Measurements from ENCODE around the gene AP1S1. TPM values are rescaled to one million over a fixed set of nuclear protein-coding genes. Genes with fewer than 3 reads are reported as not detected.

Gene AP1S1
- total RNA-seq, 3 donors from 2014 or later: 32.3 to 83.6 (median 63.9) TPM

DNA sequence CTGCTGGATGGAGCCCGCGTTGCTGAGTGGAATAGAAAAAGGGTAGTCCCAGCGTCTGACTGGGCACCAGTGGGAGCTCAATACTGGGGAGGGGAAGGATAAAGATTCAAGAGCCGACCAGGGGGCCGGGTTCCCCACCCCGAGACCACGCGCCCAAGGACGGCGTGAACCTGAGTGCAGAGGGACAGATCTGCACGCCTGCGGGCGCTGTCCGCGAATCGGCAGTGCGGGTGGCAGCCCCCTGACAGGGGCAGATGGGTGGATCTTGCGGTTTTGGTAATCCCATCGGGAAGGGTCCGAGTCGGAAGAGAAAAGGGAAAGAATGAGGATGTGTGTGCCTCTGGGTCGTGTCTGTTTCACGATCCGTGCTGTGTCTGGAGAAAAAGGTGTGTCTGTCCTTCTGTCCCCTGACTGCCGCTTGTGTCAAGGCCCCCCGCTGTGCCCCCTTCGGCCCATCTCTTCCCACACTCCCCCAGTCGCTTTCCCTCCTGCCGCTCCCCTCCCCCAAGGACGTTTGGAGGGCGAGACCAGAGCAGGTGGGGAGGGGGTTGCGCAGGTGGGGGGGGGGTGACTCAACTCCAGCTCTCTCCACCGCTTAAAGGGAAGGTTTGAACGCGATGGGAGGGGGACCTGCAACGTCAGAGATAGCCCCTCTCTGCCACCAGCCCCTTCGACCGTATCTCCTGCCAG lies 11.8 kb downstream of the AP1S1 start:
- Histone ChIP-seq H3K9me3 (no peaks in the 10 kb centered on the region), H3K4me1 (ENCODE audit: low read depth) (peaks cover 41% of the 10 kb centered on the region), H3K36me3 (ENCODE audit: low read depth) (no peaks in the 10 kb centered on the region), H3K4me3 (no peak overlapping the region)
- TF ChIP-seq, protein P1, sequence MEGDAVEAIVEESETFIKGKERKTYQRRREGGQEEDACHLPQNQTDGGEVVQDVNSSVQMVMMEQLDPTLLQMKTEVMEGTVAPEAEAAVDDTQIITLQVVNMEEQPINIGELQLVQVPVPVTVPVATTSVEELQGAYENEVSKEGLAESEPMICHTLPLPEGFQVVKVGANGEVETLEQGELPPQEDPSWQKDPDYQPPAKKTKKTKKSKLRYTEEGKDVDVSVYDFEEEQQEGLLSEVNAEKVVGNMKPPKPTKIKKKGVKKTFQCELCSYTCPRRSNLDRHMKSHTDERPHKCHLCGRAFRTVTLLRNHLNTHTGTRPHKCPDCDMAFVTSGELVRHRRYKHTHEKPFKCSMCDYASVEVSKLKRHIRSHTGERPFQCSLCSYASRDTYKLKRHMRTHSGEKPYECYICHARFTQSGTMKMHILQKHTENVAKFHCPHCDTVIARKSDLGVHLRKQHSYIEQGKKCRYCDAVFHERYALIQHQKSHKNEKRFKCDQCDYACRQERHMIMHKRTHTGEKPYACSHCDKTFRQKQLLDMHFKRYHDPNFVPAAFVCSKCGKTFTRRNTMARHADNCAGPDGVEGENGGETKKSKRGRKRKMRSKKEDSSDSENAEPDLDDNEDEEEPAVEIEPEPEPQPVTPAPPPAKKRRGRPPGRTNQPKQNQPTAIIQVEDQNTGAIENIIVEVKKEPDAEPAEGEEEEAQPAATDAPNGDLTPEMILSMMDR (IDR thresholded peaks at IDR 0.05): no peak
- DNase-seq (no peak), ATAC-seq (no peak)
- intact Hi-C loops (cut with DNase I, micrococcal nuclease): no loop called here

DNA sequence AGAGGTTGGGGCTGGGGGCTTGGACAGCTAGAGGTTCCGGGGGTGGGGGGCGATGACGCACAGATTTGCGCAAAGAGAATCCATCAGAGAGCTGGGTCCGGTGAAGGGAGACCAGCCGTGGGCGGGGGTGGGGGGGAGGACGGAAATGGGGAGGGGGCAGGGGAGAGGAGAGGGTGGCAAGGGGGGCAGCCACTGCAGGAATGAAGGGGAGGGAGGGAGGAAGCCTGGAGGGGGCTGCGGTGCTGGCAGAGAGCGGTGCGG lies 12.3 kb downstream of the AP1S1 start:
- H3K9me3 ChIP-seq: no peaks in the 10 kb centered on the region
- intact Hi-C loops (cut with DNase I, micrococcal nuclease): no loop called here
- ATAC-seq (no peak), DNase-seq (no peak)
- TF ChIP-seq, protein P1 (IDR thresholded peaks at IDR 0.05): no peak
- H3K4me1 ChIP-seq (ENCODE audit: low read depth): peaks cover 41% of the 10 kb centered on the region
- H3K4me3 ChIP-seq: no peak overlapping the region
- no peaks in the 10 kb centered on the region for H3K36me3 ChIP-seq (ENCODE audit: low read depth)

DNA sequence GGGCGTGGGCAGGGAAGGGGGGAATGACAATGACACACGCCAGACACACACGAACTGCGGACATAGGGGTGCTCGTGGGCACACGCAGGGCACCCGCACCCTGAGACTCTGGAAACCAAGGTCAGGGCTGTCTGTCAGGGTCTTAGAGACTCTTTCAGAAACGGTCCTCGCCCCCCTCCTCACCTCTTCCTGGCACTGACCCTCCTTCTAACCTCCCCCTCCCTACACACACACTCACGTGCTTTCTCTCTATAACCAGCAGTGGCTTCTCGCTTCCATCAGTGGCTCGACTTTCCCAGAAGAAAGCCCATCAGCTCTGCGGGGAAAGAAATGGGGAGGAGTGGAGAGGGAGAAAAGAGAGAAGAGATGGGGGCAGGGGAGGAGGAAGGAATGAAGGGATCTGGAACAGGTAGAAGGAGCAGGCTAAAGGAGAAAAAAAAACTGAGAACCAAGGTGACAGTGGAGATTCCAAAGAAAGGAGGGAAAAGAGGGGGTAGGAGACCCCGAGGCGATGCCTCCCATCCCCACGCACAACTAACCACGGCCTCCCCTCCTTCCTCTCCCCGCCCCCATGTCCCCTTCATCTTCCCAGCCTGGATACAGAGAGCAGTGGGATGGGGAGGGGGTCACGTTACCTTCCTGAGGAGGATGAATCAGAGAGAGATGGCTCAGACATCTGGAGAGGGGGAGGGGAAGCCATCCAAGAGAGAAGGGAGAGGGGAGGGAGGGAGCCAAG lies 12.8 kb downstream of the AP1S1 start:
- TF ChIP-seq, protein P1 (IDR thresholded peaks at IDR 0.05): no peak
- ATAC-seq: no peak
- no peaks in the 10 kb centered on the region for H3K9me3 ChIP-seq
- intact Hi-C loops (cut with DNase I, micrococcal nuclease): no loop called here
- no peaks in the 10 kb centered on the region for H3K36me3 ChIP-seq (ENCODE audit: low read depth)
- no peak overlapping the region for H3K4me3 ChIP-seq
- peaks cover 43% of the 10 kb centered on the region for H3K4me1 ChIP-seq (ENCODE audit: low read depth)
- DNase-seq: no peak

DNA sequence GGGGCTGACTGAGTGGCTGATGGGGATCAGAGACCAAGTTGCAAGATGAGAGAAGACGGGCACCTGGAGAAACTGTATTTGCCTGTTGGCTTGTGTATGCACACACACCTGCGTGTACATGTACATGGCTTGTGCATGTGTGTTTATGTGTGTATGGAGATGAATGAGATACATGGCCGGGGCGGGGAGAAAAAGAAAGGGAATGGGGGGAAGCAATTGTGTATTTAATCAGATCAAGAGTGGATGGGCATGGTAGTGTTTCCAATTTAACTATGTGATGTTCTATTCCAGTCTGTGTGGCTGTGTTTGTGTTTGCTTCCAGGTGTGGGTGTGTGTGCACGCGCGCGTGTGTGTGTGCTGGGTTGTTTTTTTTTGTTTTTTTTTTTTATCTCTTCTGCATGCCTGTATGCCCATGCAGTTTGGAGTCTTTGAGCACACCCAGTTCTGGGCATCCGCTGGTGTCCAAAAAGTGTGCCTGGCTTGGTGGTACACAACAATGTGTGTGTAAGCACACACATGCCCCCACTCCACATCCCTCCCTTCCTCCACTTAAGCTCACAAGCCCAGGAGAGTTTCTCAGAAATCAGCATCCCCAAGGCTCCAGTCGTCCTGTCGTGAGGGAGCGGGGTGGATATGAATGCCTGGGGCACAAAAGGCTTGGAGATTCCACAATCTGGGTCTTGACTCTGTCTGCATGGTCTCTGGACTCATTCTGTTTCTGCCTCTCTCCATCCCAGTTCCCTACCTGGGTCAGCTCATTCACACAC lies 13.6 kb downstream of the AP1S1 start:
- TF ChIP-seq, protein P1 (IDR thresholded peaks at IDR 0.05): no peak
- Histone ChIP-seq H3K4me1 (ENCODE audit: low read depth) (peaks cover 44% of the 10 kb centered on the region), H3K9me3 (no peaks in the 10 kb centered on the region), H3K4me3 (no peak overlapping the region), H3K36me3 (ENCODE audit: low read depth) (no peaks in the 10 kb centered on the region)
- intact Hi-C loops (cut with DNase I, micrococcal nuclease): no loop called here
- ATAC-seq (no peak), DNase-seq (no peak)

DNA sequence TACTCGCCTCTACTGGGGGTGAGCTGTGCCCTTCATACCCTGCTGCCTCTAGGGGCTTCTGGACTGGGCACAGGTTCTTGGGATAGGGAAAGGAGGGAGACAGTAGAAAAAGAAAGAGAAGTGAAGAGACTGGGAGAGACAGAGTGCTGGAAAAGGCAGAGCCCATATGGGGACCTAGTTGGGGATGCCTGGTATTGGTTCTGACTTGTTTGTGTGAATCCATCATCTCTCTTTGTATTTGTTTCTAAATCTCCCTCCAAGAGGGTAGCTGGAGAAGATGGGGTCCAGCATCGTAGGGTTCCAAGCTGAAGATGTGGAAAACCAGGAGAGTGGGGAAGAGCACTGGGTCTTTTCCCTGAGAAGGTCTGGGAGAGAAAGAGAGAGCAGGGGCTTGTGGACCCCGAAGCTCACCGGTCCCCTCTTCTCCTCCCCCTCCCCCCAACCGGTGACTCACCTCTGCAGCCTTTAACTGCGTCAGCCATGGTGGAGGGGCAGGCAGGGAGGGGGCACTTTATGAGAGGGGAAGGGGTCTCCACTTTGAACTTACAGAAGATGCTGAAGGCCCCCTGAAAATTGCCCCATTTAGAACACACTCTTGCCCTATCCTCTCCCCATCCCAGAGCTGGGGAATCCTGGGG lies 14.3 kb downstream of the AP1S1 start:
- TF ChIP-seq, protein P1 (IDR thresholded peaks at IDR 0.05): no peak
- peaks cover 47% of the 10 kb centered on the region for H3K4me1 ChIP-seq (ENCODE audit: low read depth)
- ATAC-seq: no peak

More for the DNA sequence above, 14.3 kb downstream of the AP1S1 start:
- no peak overlapping the region for H3K4me3 ChIP-seq
- no peak for DNase-seq
- no peaks in the 10 kb centered on the region for H3K36me3 ChIP-seq (ENCODE audit: low read depth)
- intact Hi-C loops (cut with DNase I, micrococcal nuclease): no loop called here
- H3K9me3 ChIP-seq: no peaks in the 10 kb centered on the region

All from mucosa of descending colon (tissue), 3 donors.